ENCODE data around the gene ZNF629.

Gene ZNF629

GRCh38 chr16:30766206-30766932 lies 20.6 kb downstream of the ZNF629 start:
- DNase-seq (ENCODE audit: low spot score), result peak; percentile 77

DNA sequence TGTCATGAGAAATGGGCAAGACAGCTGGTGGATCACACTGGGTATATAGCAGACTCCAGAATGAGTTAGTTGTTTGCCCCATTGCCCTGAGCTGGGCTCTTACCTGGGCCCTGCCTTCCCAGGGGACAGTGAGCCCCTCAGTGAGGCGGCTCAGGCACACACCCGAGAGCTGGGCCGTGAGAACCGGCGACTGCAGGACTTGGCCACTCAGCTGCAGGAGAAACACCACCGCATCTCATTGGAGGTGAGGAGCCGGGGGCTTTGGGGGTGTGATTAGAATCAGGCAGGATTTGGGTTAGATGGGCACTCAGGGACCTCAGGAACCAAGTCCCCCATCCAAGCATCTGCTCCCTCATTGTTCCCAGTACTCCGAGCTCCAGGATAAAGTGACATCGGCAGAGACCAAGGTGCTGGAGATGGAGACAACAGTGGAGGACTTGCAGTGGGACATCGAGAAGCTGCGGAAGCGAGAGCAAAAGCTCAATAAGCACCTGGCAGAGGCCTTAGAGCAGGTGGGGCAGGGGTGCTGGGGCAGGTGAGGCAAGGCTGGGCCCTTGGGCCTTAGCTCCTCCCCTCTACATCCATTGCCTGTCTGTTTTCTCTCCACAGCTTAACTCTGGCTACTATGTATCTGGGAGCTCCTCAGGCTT lies 22.1 kb downstream of the ZNF629 start:
- DNase-seq (ENCODE audit: low spot score), result no peak

DNA sequence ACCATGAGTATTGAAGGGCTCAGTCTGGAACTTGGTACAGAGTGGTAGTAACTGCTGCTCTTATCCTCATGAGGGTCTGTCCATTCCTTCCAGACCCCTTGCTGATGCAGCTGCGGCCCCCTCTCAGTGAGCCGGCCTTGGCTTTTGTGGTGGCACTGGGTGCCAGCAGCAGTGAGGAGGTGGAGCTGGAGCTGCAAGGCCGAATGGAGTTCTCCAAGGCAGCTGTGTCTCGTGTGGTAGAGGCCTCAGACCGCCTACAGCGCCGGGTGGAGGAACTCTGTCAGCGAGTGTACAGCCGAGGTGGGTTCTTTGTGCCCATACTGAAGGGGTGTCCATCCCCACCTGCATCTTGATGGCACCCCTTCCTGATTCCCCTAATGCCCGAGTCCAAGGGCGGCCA lies 22.9 kb downstream of the ZNF629 start:
- no peak for DNase-seq (ENCODE audit: low spot score)

DNA sequence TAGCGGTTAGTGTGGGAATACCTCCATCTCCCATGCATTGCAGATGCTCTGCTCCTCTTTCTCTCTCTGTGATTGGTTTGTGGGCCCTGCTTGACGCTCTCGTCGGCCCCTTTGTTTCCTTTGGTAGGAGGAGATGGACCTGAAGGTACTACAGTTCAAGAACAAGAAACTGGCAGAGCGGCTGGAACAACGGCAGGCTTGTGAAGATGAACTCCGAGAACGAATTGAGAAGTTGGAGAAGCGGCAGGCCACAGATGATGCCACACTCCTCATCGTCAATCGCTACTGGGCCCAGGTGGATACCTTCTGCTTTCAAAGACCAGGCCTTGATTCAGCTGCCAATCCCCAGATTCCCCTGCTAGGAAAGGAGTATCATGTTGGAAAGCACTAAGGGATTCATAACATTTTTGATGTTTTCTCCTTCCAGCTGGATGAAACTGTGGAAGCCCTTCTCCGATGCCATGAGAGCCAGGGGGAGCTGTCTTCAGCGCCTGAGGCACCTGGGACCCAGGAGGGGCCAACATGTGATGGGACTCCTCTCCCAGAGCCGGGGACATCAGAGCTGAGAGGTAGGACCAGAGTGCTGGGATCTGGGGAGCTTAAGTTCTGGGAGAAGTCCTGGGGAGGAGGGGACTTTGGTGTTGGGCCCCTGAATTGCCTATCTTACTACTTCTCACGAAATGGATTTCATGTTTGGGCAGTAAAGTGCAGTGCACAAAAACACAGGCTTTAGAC lies 23.8 kb downstream of the ZNF629 start:
- no peak for DNase-seq (ENCODE audit: low spot score)

DNA sequence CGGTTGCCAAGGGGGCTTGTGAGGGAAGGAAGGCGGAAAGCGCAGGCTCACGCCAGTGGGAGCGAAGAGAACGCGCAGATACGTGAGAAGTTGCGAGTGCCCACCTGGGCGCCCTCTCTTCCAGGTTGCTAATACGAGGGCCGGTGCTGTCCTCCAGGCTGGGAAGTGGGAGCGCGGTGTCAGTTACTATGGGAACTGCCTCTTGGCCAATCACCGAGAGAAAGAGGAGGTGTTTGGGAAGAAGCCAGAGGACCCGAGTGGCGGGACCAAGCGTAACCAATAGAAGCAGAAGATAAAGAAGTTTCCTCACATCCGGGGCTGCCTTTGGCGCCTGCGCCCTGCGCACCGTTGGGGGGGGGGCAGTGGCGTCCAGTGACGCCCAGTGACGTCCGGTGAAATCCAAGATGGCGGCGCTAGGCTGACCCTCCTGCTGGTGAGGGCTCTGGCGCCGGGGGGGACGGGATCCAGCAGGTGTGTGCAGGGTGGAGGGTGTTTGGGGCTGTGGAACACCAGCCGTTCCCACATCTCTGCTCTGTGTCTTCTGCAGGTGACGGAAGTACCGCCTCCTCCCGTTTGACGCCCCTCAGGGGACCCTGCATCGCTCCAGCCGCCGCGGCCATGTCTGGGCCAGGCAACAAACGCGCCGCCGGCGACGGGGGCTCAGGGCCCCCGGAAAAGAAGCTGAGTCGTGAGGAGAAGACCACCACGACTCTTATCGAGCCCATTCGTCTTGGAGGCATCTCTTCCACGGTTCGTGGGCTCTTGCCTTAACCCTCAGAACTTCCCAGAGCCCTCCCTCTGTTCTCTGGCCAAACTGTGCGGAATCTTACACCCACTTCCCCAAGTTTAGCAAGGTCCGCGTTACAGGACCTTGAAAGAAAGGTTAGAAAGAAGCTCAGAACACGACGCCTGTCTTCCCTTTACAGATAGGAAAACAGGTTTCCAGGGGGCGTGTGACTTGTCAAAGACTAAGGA lies 24.8 kb downstream of the ZNF629 start, which contains the start of the genes CFAP119 and RNF40:
Gene CFAP119, minus strand, starts transcription at position 135 of the 975 bp plus-strand sequence. CDS start 314 bp downstream, outside the sequence.
Gene RNF40, plus strand, starts transcription at position 395 of the 975 bp plus-strand sequence. Its CDS starts 224 bp downstream, at position 619.
- peak; percentile 92 for DNase-seq (ENCODE audit: low spot score)

DNA sequence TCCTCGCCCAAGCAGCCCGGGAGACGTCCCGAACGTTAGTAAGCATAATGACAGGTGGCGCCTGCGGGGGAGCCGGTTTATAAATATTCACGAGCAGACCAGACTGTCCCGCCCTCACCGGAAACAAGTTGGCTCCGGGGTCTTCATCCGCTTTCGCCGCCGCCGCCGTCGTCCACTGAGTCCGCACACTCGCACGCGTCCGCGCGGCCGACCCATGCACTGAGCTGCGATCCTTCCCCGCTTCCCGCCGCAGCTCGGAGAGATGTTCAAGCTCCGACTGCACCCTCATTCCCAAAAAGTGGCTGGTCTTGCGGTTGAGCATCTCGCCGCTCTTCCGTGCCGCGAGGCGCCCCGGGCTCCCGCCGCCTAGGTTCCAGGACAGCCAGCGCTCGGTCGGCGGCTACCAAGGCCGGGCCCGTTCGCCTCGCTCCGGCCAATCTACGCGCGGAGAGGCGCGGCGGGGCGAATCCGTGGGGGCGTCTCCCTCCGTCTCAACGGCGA lies 25.5 kb downstream of the ZNF629 start:
- DNase-seq (ENCODE audit: low spot score), result peak; percentile 19

- no peak for DNase-seq (ENCODE audit: low spot score)
These were observed 26.2 kb downstream of the ZNF629 start for GRCh38 chr16:30760577-30761426.

DNA sequence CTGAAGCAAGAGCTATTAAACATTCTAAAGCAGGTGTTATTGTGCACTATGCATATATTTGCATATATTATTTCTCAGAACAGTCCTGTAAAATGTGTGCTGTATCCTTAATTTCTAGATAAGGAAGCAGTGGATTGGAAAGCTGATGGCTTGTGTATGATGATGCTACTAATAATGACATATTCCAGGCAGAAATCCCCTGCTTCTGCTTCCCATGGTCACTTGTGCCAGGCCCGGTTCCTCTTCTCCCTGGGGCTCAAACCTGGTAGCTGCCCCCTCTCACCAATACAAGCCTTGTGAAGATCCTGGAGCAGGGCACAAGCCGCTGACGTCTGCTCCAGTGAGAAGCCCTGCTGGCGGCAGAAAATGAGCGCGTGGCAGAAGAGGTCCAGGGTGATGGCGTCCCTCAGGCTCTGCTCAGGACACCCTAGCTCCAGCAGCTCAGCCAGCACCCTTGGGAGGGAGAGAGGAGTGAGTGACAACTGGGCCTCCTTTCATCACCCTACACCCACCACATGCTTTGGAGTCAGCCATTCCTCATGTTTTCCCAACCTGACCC lies 26.9 kb downstream of the ZNF629 start:
- no peak for DNase-seq (ENCODE audit: low spot score)

GRCh38 chr16:30758988-30759491 lies 28.0 kb downstream of the ZNF629 start:
- no peak for DNase-seq (ENCODE audit: low spot score)

GRCh38 chr16:30757316-30757715 lies 29.7 kb downstream of the ZNF629 start:
- DNase-seq (ENCODE audit: low spot score), result no peak

GRCh38 chr16:30756781-30757100 lies 30.3 kb downstream of the ZNF629 start:
- no peak for DNase-seq (ENCODE audit: low spot score)

DNA sequence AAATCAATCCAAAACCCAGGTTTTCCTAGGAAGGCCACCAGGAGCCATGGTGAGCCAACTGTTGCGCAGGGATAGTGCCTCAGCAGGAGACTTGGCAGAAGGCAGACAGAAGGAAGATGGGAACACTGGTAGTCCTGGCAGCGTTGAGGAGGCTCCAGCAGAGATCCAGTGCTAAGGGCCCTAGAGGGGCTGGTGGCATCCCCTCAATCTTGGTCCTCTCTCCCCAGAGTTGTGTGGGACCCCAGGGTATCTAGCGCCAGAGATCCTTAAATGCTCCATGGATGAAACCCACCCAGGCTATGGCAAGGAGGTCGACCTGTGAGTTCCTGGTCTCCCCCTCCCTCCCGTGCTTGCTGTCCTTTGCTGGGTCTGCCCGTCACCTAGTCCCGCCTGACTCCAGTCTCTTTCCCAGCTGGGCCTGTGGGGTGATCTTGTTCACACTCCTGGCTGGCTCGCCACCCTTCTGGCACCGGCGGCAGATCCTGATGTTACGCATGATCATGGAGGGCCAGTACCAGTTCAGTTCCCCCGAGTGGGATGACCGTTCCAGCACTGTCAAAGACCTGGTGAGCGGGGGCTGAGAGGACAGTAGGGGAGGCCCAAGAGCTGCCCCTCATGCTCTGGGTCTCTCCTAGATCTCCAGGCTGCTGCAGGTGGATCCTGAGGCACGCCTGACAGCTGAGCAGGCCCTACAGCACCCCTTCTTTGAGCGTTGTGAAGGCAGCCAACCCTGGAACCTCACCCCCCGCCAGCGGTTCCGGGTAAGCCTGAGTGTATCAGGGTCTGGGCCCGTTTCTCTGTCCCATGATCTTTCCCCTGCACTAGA lies 30.8 kb downstream of the ZNF629 start:
- no peak for DNase-seq (ENCODE audit: low spot score)

GRCh38 chr16:30753596-30753995 lies 33.4 kb downstream of the ZNF629 start:
- DNase-seq (ENCODE audit: low spot score), result no peak

DNA sequence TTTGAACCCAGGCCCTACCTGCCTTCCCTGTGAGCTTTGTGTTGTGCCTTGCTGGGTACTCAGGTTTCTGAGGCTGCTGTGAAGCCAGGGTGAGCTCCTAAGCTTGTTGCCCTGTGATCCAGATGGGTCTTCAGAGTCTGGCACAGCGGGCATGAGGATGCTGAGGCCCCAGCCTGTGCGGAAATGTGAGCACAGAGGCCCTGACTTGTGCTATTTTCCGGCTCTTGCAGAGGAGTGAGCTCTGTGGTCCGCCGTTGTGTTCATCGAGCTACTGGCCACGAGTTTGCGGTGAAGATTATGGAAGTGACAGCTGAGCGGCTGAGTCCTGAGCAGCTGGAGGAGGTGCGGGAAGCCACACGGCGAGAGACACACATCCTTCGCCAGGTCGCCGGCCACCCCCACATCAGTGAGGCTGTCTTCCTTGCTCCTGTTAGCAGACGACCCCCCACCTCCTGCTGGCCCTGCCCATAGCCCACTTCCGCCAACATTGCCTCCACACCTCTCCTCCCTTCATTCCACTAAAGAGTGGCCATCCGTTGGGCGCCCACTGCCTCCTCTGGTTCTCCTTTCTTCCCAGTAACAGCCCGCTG lies 36.0 kb downstream of the ZNF629 start:
- no peak for DNase-seq (ENCODE audit: low spot score)

- DNase-seq (ENCODE audit: low spot score), result no peak
These were observed 36.8 kb downstream of the ZNF629 start for GRCh38 chr16:30750201-30750600.

GRCh38 chr16:30748634-30749445 lies 38.2 kb downstream of the ZNF629 start:
- DNase-seq (ENCODE audit: low spot score), result peak; percentile 24

DNA sequence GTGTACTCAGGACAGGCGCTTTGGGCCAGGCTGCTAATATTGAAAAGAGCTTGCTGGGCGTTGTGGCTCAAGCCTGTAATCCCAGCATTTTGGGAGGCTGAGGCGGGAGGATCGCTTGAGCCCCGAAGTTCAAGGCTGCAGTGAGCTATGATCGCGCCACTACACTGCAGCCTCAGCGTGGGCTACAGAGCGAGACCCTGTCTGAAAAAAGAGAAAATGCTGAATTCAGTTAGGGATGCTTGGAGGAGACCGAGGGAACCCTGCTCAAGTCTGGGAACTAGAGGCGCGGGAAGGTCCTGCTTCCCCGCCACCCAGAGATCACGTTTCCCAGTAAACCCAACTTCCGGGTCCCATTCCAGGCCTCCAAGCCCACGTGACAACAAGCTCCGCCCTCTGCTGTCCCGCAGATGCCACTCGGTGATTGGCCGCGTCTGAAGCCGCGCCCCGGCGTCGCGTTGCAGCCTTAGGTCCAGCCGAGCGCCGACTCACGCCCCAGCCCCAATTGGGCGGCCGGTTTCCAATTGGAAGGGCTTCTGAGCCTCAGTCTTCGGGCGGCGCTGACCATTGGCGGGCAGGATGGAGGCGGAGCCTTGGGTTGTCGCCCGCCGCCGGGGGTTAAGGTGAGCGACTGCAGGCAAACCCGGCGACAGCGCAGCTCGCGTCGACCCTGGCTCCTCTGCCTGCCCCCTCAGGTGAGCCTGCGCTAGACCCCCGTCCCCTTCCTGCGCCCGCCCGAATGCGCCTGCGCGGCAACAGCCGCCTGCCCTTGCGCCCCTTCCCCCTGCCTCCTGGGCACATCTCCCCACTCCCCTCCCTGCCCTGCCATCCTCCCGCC lies 39.0 kb downstream of the ZNF629 start, which contains the start of gene PHKG2:
Gene PHKG2, plus strand, starts transcription at position 627 of the 835 bp plus-strand sequence. CDS start 396 bp downstream, outside the sequence.
- DNase-seq (ENCODE audit: low spot score), result peak; percentile 98
